Natural killer cell (primary cell): ENCODE measurements around the gene CNTNAP1. TPM values are rescaled to one million over a fixed set of nuclear protein-coding genes. Genes with fewer than 3 reads are reported as not detected.

Source experiments
- ATAC-seq, 3 donors: fragments of 150-1000 bp in 2 of 3; fragments of 200-7000 bp in 1 of 3; cut with Tn5 transposase; 1 replicate in 1 of 3; 2 replicates in 2 of 3; pipeline ENCODE4 v1.10.0; 2021; ENCODE audit warnings: mild to moderate bottlenecking in 2 of 3, moderate library complexity in 2 of 3
- DNase-seq, 2 donors: peaks; one replicate each; pipeline versions ENCODE4 v3.0.0 to v3.0.0-alpha.2; 2013 to 2021; ENCODE audit warnings: mixed read lengths in 1 of 2
- H3K27ac ChIP-seq: one replicate; pipeline ENCODE4 v1.5.1; 2013; ENCODE audit warnings: mild to moderate bottlenecking, low read length
- H3K27me3 ChIP-seq: one replicate; pipeline ENCODE4 v1.6.1; 2013; ENCODE audit warnings: low read length; ENCODE audit not compliant: control insufficient read depth, insufficient read depth
- H3K36me3 ChIP-seq: one replicate; pipeline ENCODE4 v1.6.1; 2013; ENCODE audit warnings: low read length; ENCODE audit not compliant: control insufficient read depth, insufficient read depth
- H3K4me1 ChIP-seq: one replicate; pipeline ENCODE4 v1.6.1; 2013; ENCODE audit warnings: low read length; ENCODE audit not compliant: control insufficient read depth, insufficient read depth
- H3K4me3 ChIP-seq: one replicate; pipeline ENCODE4 v1.5.1; 2013; ENCODE audit warnings: low read length
- H3K9me3 ChIP-seq: one replicate; pipeline ENCODE4 v1.6.1; 2013; ENCODE audit warnings: low read length; ENCODE audit not compliant: control insufficient read depth, insufficient read depth
- H3K27ac Mint-ChIP-seq, 2 donors: one replicate each; pipeline ENCODE4 v1.8.0; 2022; ENCODE audit warnings: mild to moderate bottlenecking in 2 of 2, mixed read lengths in 2 of 2, moderate library complexity in 1 of 2
- H3K27me3 Mint-ChIP-seq, 2 donors: one replicate each; pipeline ENCODE4 v1.8.0; 2022; ENCODE audit warnings: low read depth in 2 of 2, mixed read lengths in 2 of 2
- H3K36me3 Mint-ChIP-seq: one replicate; pipeline ENCODE4 v1.8.0; 2022; ENCODE audit warnings: mixed read lengths
- H3K4me1 Mint-ChIP-seq, 2 donors: one replicate each; pipeline ENCODE4 v1.8.0; 2022; ENCODE audit warnings: mixed read lengths in 2 of 2
- H3K4me3 Mint-ChIP-seq: one replicate; pipeline ENCODE4 v1.8.0; 2022; ENCODE audit warnings: mild to moderate bottlenecking, moderate library complexity, mixed read lengths
- H3K9me3 Mint-ChIP-seq, 2 donors: one replicate each; pipeline ENCODE4 v1.8.0; 2022; ENCODE audit warnings: mixed read lengths in 2 of 2
- WGBS: methylation state at CpG from one replicate; pipeline ENCODE4 v1.1.7; 2013; ENCODE audit warnings: missing lambda C conversion rate; ENCODE audit not compliant: insufficient coverage; 5-methylcytosine and 5-hydroxymethylcytosine counted together
- intact Hi-C: fragments of 100-400 bp; cut with micrococcal nuclease; formaldehyde crosslinking; loops from one replicate; pipeline ENCODE4 v1.14.2; 2022
- total RNA-seq, 4 donors: library from RNA; stranded (reverse); fragments of 120-200 nt in 1 of 4; gene quantifications; one replicate each; pipeline versions ENCODE4 v1.2.3 to v1.2.4, GENCODE V29; 2013 to 2022
- TF ChIP-seq, protein P1 (sequence below): fragments of 200-600 bp; IDR thresholded peaks from one replicate; pipeline ENCODE4 v1.8.0; 2022; ENCODE audit warnings: antibody characterized with exemption

Gene CNTNAP1
- total RNA-seq, 3 donors from 2014 or later (not counting 1 experiment from before 2014, with no cell fraction given), result 0.33 to 0.85 (median 0.39) TPM

DNA sequence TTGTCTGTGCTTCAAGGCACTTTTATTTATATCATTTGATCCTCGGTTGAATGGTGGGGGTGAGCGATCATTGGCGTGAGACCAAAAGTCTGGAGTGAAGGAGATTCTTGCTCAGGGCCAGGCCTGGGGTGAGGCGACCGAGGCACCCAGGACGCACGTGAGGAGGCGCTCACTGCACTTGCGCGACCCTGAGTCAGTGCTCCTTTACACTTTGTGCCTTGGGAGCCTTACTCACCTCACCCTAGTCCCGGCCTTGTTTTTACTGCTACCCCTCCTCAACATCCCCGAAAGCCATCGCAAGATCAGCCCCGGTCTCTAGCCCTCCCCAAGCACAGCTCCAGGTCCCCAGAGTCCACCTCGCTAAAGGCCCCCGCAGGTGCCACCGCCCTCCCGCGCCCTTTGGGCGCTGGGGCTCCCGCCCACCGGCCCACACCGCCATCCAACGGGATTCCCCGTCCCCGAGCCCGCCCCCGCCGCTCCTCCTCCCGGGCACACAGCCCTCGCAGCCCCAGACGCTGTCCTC, 62.0 kb downstream of the CNTNAP1 start:
- peaks cover 3% of the 10 kb centered on the region for H3K27me3 ChIP-seq

DNA sequence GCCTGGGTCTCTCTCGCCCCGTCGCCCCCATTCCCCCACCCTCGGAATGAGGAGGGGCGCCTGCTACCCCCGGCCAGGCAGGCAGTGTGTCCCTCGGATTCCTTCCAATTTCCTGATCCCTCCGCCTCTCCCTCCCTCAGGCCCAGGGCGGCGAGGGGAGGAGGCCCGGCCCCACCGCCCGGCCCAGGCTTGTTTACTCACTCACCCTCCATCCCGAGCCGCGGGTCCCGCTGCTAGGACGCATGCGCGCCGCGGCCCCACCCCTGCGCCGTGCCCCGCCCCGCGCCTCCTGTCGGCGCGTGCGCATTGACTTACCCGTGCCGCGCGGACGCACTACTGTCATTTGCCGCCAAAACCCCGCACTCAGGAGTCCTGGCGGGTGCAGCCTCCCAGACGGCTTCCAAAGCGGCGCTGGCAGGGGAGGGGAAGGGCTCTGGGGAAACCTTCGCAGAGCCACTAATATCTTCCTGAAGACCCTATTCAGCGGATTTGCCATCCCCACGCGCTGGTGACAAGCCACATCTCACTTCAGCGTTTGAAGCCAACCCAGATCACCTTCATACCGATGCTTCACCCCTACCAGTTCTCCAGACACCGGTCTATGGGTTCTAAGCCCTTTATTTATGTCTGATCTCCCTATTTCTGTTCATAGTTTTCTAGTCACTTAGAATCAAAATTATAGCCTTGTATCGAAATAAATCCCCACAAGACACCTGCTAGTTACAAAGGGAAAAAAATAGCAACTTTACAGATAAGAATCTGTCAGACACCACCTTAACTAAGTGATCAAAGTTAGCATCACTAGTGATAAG, 62.7 kb downstream of the CNTNAP1 start, which contains the start of gene EZH1:
Gene EZH1 (minus strand): TSS at position 235 of the 812 bp plus-strand sequence. CDS start 16,099 bp downstream, outside the sequence.
- Mint-ChIP-seq H3K27me3 (peaks cover 7 to 14% of the 10 kb centered on the region in 2 donors), H3K4me3 (peak within 1 kb of the TSS; percentile 90), H3K27ac (peak within 1 kb of the TSS; percentile 80 to 87), H3K4me1 (peaks cover 14 to 16% of the 10 kb centered on the region in 2 donors), H3K9me3 (no peaks in the 10 kb centered on the region), H3K36me3 (no peaks in the 10 kb centered on the region)
- Histone ChIP-seq H3K27ac (peak within 1 kb of the TSS; percentile 54), H3K36me3 (no peaks in the 10 kb centered on the region), H3K4me3 (peak within 1 kb of the TSS; percentile 53), H3K9me3 (no peaks in the 10 kb centered on the region), H3K27me3 (peaks cover 3% of the 10 kb centered on the region), H3K4me1 (peaks cover 25% of the 10 kb centered on the region)
- ATAC-seq (peak; percentile 89 to 96 (median 93)), DNase-seq (peak; percentile 92 to 97)
- WGBS, result 6% methylated on average over 50 of the region's 50 CpGs
- TF ChIP-seq, protein P1, sequence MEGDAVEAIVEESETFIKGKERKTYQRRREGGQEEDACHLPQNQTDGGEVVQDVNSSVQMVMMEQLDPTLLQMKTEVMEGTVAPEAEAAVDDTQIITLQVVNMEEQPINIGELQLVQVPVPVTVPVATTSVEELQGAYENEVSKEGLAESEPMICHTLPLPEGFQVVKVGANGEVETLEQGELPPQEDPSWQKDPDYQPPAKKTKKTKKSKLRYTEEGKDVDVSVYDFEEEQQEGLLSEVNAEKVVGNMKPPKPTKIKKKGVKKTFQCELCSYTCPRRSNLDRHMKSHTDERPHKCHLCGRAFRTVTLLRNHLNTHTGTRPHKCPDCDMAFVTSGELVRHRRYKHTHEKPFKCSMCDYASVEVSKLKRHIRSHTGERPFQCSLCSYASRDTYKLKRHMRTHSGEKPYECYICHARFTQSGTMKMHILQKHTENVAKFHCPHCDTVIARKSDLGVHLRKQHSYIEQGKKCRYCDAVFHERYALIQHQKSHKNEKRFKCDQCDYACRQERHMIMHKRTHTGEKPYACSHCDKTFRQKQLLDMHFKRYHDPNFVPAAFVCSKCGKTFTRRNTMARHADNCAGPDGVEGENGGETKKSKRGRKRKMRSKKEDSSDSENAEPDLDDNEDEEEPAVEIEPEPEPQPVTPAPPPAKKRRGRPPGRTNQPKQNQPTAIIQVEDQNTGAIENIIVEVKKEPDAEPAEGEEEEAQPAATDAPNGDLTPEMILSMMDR, result no peak
- intact Hi-C loops, result no loop called here

More for the DNA sequence above, 62.0 kb downstream of the CNTNAP1 start:
- Mint-ChIP-seq H3K27me3 (peaks cover 5 to 7% of the 10 kb centered on the region in 2 donors), H3K36me3 (no peaks in the 10 kb centered on the region), H3K4me3 (peak overlapping the region; percentile 90), H3K4me1 (peaks cover 14 to 16% of the 10 kb centered on the region in 2 donors), H3K9me3 (no peaks in the 10 kb centered on the region), H3K27ac (peak overlapping the region; percentile 71 to 87)
- DNase-seq, result peak; percentile 50 to 78
- H3K4me1 ChIP-seq, result peaks cover 25% of the 10 kb centered on the region
- intact Hi-C loops, result no loop called here
- H3K4me3 ChIP-seq, result peak overlapping the region; percentile 53
- ATAC-seq, result peak; percentile 66 to 70 (median 70)
- no peaks in the 10 kb centered on the region for H3K36me3 ChIP-seq
- WGBS, result under 1% methylated on average over 31 of the region's 32 CpGs
- no peaks in the 10 kb centered on the region for H3K9me3 ChIP-seq
- TF ChIP-seq, protein P1, result no peak
- H3K27ac ChIP-seq, result peak overlapping the region; percentile 54

DNA sequence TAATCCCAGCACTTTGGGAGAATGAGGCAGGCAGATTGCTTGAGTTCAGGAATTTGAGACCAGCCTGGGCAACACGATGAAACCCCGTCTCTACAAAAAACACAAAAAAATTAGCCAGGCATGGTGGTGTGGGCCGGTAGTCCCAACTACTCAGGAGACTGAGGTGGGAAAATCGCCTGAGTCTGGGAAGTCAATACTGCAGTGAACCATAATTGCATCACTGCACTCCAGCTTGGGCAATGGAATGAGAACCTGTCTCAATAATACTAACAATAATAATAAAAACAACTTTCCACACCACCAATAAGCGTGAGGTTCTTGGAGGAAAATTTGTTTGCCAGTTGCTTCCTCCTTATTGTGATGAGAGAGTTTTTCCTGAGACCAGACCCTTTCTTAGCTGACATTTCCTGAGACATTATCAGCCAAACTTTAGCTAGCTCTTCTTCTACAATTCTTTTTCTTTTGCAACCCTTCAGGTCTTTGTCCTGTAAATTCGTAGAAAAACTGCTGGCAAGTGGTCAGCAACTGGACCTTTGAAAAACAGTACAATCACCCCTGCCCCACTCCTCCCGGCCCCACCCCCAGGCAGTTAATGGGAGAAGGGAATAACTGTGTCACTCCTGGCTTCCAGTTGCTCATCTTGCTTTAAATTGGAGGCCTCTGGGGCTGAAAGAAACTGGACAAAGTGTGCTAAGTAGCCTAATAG, 66.0 kb downstream of the CNTNAP1 start:
- Mint-ChIP-seq H3K27ac (no peak overlapping the region), H3K9me3 (no peaks in the 10 kb centered on the region), H3K4me1 (peaks cover 14 to 16% of the 10 kb centered on the region in 2 donors), H3K4me3 (no peak overlapping the region), H3K27me3 (peaks cover 12 to 25% of the 10 kb centered on the region in 2 donors), H3K36me3 (no peaks in the 10 kb centered on the region)
- DNase-seq, result no peak
- Histone ChIP-seq H3K4me1 (peaks cover 17% of the 10 kb centered on the region), H3K36me3 (no peaks in the 10 kb centered on the region), H3K27ac (no peak overlapping the region), H3K27me3 (peaks cover 6% of the 10 kb centered on the region), H3K9me3 (no peaks in the 10 kb centered on the region), H3K4me3 (no peak overlapping the region)
- no peak for ATAC-seq
- TF ChIP-seq, protein P1, result no peak
- intact Hi-C loops, result no loop called here
- WGBS, result 80% methylated on average over 6 of the region's 7 CpGs
